ENCODE data around the gene MEGF11. TPM values are rescaled to one million over a fixed set of nuclear protein-coding genes. Genes with fewer than 3 reads are reported as not detected.

The MEGF11 gene
- total RNA-seq, 2 experiments from 2014 or later: not detected

DNA sequence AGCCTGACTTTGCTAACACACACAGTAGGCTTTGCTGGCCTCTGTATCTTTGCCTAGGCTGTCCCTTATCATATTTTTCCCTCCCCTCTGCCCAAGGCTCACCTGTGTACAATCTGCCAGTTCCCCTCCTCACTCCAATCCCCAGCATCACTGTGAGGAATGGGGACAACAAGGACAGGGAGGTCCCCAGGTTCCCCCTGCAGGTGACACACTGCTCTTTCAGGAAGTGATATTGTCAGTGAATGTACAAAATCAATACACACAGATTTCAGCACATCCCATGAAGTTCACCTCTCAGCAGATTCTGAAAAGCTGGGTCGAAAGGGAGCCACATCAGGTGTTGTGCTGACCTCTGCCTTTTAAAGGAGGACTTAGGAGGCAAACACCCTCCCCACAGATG is 206.8 kb downstream of the MEGF11 start:
- ChIA-PET POLR2A (no interaction called here), CTCF (no interaction called here)

DNA sequence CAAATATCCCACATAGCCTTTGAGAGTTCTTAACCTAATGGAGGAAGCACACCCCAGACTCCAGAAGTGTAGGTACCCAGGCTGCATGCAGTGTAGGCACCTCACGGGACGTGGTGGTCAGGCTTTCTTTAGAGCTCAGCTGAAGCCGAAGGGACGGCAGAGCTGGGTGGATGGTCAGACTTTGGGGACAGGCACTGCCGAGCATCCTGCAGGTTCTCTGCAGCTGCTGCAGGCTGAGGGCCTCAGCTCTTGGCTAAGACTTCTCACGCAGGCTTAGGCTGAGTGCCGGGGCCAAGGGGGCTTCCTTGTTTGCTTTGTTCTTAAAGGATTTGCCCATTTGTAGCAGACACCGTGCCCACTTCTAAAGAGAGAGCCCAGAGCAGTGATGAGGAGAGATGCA is 207.2 kb downstream of the MEGF11 start:
- ChIA-PET POLR2A (no interaction called here), CTCF (no interaction called here)

GRCh38 chr15:66045542-66045941 is 208.0 kb downstream of the MEGF11 start:
- ChIA-PET CTCF (no interaction called here), POLR2A (no interaction called here)

GRCh38 chr15:66044837-66045236 is 208.7 kb downstream of the MEGF11 start:
- ChIA-PET CTCF (interaction anchor here (0.7 kb wide), 2 partner anchors 80 to 722 kb away, joined by 3 to 5 read pairs; no protein-coding TSS in a partner anchor), POLR2A (no interaction called here)

- CTCF ChIA-PET: no interaction called here
- POLR2A ChIA-PET: no interaction called here
Observed at GRCh38 chr15:66043264-66043663, 210.3 kb downstream of the MEGF11 start.

- CTCF ChIA-PET: no interaction called here
- POLR2A ChIA-PET: no interaction called here
Observed at GRCh38 chr15:66042624-66043023, 210.9 kb downstream of the MEGF11 start.

DNA sequence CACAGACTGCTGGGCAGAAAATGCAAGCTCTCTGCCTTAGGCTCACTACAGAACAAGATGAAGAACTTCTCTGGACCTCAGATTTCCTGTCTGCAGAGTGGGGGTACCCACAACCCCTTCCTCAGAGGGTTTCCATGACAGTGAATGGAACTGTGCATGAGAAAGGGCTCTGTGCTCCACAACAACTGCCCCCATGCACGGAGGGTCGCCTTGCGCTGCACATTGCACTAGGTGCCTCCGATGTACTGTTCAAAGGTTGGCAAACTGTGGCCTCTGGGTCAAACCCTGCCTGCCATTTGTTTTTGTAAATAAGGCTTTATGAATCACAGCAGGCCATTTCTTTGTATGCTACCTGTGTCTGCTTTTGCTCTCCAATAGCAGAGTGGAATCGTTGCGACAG is 212.3 kb downstream of the MEGF11 start:
- CTCF ChIA-PET: no interaction called here
- POLR2A ChIA-PET: no interaction called here

DNA sequence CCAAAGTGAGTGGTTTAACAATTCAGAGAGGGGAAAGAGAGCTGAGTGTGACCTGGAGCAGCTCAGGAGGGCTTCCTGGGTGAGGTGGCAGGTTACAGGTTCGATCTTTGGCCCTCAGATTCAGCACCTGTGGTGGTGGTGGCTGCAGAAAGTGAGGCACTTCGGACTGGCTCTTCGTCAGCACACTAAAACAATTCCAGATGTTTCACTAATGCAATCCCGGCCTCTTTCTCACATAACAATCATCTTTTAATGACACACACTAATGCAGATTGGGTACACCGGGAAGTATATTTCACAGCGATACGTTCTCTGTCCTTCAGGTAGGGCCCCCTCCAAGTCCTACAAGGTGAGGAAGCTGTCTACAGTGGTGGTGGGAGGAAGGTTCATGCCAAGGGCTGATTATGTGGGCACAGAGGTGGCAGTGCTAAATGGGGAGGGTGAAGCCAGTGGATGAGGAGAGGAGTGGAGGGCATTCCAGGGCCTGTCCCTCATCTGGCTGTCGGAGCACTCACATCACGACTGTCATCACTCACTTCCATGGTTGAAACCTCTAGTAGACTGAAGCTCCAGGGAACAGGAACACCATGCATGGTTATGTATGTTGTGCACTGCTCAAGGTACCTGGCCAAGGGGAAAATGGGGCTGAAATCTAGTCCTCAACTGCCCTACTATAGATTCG is 213.2 kb downstream of the MEGF11 start:
- ChIA-PET CTCF (no interaction called here), POLR2A (no interaction called here)

- POLR2A ChIA-PET: no interaction called here
- CTCF ChIA-PET: no interaction called here
Observed at GRCh38 chr15:66039117-66039871, 214.3 kb downstream of the MEGF11 start.

DNA sequence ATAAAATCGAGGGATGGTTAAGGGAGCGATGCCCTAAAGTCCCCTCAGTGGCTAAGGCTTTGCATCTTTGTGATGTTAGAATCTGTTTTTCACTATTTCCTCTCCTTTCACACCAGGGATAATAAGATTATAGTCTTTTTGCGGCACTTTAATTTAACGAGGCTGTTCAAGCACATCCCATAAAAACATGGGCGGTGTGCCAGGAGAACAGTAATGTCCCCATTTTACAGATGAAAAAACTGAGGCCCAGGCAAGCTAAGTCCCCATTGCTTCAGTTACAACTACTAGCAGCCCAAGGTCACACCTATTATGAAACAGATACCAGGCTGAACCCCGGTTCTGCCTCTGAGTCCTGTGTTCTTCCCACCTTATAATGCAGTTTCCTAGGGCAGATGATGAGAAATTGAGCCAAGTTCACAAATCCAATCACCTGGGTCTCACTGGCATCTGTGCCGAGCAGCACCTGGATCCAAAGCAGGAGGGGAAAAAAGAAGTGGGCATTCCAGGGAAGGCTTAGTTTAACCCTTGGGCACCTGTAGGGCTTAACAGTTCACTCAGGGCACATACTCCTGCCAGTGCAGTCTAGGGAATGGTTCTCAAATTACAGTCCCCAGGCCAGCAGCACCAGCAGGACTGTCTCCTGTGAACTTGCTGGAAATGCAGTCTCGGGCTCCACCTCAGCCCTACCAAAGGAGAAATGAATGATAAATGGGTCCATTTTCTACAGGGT is 215.0 kb downstream of the MEGF11 start:
- CTCF ChIA-PET: no interaction called here
- POLR2A ChIA-PET: no interaction called here

- ChIA-PET POLR2A (no interaction called here), CTCF (no interaction called here)
Observed at GRCh38 chr15:66036859-66037258, 216.7 kb downstream of the MEGF11 start.

GRCh38 chr15:66035901-66036300 is 217.6 kb downstream of the MEGF11 start:
- ChIA-PET POLR2A (no interaction called here), CTCF (no interaction called here)

DNA sequence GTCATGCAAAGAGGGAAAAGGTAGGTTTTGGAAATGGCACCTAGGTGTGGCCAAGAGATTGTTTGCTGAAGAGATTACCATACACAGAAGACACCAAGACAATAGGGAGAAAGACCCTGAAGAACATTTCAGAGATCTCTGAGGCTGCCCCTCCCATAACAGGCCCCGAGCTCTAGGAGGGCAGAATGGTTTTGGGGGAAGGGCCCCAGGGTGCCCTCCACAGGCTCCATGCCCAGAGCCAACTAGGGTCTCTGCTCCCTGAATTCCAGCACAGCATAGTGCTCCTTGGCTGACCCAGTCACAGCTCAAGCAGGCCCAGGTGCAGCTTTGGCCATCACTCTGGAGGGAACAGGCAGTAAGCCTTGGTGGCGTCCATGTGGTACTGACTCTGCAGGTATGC is 220.4 kb downstream of the MEGF11 start:
- CTCF ChIA-PET: no interaction called here
- POLR2A ChIA-PET: no interaction called here

DNA sequence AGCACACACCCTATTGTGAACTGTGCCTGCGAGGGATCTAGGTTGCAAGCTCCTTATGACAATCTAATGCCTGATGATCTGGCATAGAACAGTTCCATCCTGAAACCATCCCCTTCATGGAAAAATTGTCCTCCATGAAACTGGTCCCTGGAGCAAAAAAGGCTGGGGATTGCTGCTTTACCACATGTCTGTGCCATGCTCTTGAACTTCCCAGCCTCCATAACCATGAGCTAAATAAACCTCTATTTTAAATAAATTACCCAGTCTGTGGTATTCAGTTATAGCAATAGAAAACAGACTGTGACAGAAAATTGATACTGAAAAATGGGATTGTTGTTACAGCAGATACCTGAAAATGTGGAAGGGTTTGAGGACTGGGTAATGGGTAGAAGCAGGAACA is 221.5 kb downstream of the MEGF11 start:
- ChIA-PET POLR2A (no interaction called here), CTCF (no interaction called here)

GRCh38 chr15:66030650-66031049 is 222.9 kb downstream of the MEGF11 start:
- ChIA-PET CTCF (no interaction called here), POLR2A (no interaction called here)

- ChIA-PET CTCF (no interaction called here), POLR2A (no interaction called here)
Observed at GRCh38 chr15:66029650-66030049, 223.9 kb downstream of the MEGF11 start.

DNA sequence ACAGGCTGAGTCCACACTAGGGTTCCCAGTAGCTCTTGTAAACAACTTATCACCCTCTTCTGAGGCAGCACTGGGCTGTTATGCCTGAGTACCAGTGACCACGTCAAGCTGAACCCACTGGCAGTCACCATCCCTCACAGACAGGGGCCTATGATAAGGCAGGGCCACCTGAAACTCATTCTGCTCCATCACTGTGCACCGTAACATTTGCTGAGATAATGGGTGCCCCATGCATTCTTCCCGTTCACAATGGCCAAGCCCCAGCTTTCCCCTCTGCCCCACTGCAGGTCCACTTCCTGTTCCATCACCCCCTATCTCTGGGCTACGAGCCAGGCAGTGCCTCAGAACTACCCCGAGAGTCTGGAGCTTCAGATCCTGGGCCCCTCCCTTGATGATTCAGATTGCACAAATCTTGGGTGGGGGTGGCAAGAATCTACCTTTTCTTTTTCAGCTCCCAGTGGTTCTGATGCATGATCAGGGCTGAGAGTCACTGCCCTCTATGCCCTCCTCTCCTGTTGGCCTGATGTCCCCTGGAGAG is 226.2 kb downstream of the MEGF11 start:
- ChIA-PET POLR2A (no interaction called here), CTCF (no interaction called here)

- CTCF ChIA-PET: no interaction called here
Observed at GRCh38 chr15:66025972-66026371, 227.6 kb downstream of the MEGF11 start.

DNA sequence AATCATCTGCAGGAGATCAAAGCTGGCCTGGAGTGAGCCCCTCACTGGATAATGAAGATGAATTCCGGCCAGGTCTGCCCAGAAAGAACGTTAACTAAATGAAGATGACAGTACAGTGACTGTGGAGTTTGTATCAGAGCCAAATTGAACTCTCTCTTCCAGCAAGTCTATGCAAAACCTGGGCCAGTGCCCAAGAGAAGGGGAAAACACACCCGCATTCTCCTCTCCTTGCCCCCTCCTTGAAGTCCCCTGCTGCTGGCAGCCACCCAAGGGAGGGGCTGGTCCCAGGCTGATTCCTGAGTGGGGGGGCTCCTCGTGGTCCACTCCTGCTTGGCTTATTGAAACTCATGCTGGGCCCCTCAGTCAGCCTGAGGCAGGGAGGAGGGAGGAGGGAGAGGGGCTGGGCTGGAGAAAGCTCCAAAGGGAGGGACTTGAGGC is 228.5 kb downstream of the MEGF11 start:
- ChIA-PET CTCF (no interaction called here), POLR2A (no interaction called here)

More at GRCh38 chr15:66025972-66026371, 227.6 kb downstream of the MEGF11 start:
- POLR2A ChIA-PET: no interaction called here

DNA sequence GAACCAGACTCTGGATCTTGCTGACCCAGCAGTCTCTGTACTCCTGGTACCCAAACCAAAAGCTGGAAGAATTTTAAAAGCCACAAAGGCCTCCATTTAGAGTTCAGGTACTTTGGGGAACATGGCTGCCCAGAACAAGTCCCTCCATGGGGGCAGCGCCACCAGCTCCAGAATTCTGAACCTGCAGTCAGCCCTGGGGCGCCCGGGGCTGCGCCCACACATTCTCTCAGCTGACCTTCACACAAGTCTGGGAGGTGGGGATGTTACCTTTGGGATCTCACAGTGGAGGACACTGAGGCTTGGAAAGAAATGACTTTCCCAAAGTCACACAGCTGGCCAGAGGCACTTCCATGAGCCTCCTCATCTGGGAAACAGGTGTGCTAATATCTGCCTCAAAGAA is 229.4 kb downstream of the MEGF11 start:
- POLR2A ChIA-PET: no interaction called here
- CTCF ChIA-PET: no interaction called here
